B cell (primary cell): ENCODE measurements around the gene GLIS2. TPM values are rescaled to one million over a fixed set of nuclear protein-coding genes. Genes with fewer than 3 reads are reported as not detected.

ENCODE experiments used
- ATAC-seq: fragments of 200-7000 bp; cut with Tn5 transposase; one replicate; pipeline ENCODE4 v1.10.0; 2021; ENCODE audit warnings: low read depth, mild to moderate bottlenecking, moderate number of reproducible peaks, moderate library complexity
- CTCF ChIA-PET: fragments of 350-600 bp; sonication (Branson Sonifier 250); formaldehyde crosslinking; loops from one replicate; lab custom pipeline; 2021; ENCODE audit warnings: antibody characterized with exemption, inconsistent platforms; lab: Charles Lee
- POLR2A ChIA-PET: fragments of 350-600 bp; sonication (Branson Sonifier 250); formaldehyde crosslinking; loops from one replicate; lab custom pipeline; 2021; ENCODE audit warnings: antibody characterized with exemption; lab: Charles Lee
- DNase-seq: peaks from one replicate; pipeline ENCODE4 v3.0.0; 2013
- H2AFZ ChIP-seq: 2 replicates; pipeline ENCODE4 v1.6.1; 2012; ENCODE audit warnings: mild to moderate bottlenecking, low read depth, low read length; ENCODE audit not compliant: insufficient read depth, poor library complexity, severe bottlenecking
- H3K27ac ChIP-seq, 2 donors: 1 replicate in 1 of 2; 2 replicates in 1 of 2; pipeline ENCODE4 v1.5.1; 2012 to 2013; ENCODE audit warnings: low read length in 2 of 2, mild to moderate bottlenecking in 2 of 2, moderate library complexity in 1 of 2
- H3K27me3 ChIP-seq, 4 experiments: fragments of 200-600 bp in 1 of 4; sonication (generic) in 1 of 4; replicated peaks in 1 of 4; 1 replicate in 2 of 4; 2 replicates in 2 of 4; pipeline versions ENCODE4 v1.6.1 to v1.7.0; 2013 to 2016; ENCODE audit warnings: low read length in 3 of 4, mild to moderate bottlenecking in 2 of 4, mixed read lengths in 1 of 4, moderate library complexity in 1 of 4; ENCODE audit not compliant: insufficient read depth in 4 of 4, control insufficient read depth in 3 of 4; ENCODE audit errors: control extremely low read depth in 1 of 4
- H3K36me3 ChIP-seq, 2 experiments: replicated peaks in 1 of 2; 1 replicate in 1 of 2; 2 replicates in 1 of 2; pipeline versions ENCODE4 v1.6.1 to v1.7.1; 2013; ENCODE audit warnings: low read length in 1 of 2; ENCODE audit not compliant: insufficient read depth in 2 of 2, control insufficient read depth in 1 of 2; ENCODE audit errors: control extremely low read depth in 1 of 2, extremely low read depth in 1 of 2
- H3K4me1 ChIP-seq, 2 donors: fragments of 200-600 bp in 1 of 2; sonication (generic) in 1 of 2; 1 replicate in 1 of 2; 2 replicates in 1 of 2; pipeline versions ENCODE4 v1.5.1 to v1.6.1; 2013 to 2017; ENCODE audit warnings: low read length in 2 of 2; ENCODE audit not compliant: control insufficient read depth in 2 of 2, insufficient read depth in 2 of 2
- H3K4me2 ChIP-seq: replicated peaks from 2 replicates; pipeline ENCODE3; 2012; ENCODE audit warnings: mild to moderate bottlenecking, low read depth, low read length; ENCODE audit not compliant: poor library complexity, severe bottlenecking
- H3K4me3 ChIP-seq, 5 experiments: fragments of 200-600 bp in 1 of 5; sonication (generic) in 1 of 5; 1 replicate in 3 of 5; 2 replicates in 2 of 5; pipeline versions ENCODE4 v1.5.1 to v1.7.0; 2011 to 2016; ENCODE audit warnings: low read length in 4 of 5, mild to moderate bottlenecking in 4 of 5, low read depth in 2 of 5, control low read depth in 1 of 5, moderate library complexity in 1 of 5; ENCODE audit not compliant: insufficient read depth in 1 of 5; ENCODE audit errors: control extremely low read depth in 1 of 5, extremely low read depth in 1 of 5
- H3K79me2 ChIP-seq: fragments of 200-600 bp; sonication (generic); one replicate; pipeline ENCODE4 v1.6.0; 2016; ENCODE audit warnings: low read length; ENCODE audit not compliant: control insufficient read depth, insufficient read depth
- H3K9ac ChIP-seq: fragments of 200-600 bp; sonication (generic); 2 replicates; pipeline ENCODE4 v1.6.1; 2017; ENCODE audit warnings: mild to moderate bottlenecking, low read length, moderate library complexity
- H3K9me3 ChIP-seq, 3 donors: one replicate each; pipeline versions ENCODE4 v1.6.1 to v1.7.1; 2013; ENCODE audit warnings: low read length in 2 of 3; ENCODE audit not compliant: control insufficient read depth in 2 of 3, insufficient read depth in 1 of 3; ENCODE audit errors: control extremely low read depth in 1 of 3
- H4K20me1 ChIP-seq: 2 replicates; pipeline ENCODE4 v1.6.0; 2012; ENCODE audit warnings: mild to moderate bottlenecking, low read length; ENCODE audit not compliant: insufficient read depth, control insufficient read depth, poor library complexity, severe bottlenecking
- H3K27ac Mint-ChIP-seq: one replicate; pipeline ENCODE4 v1.8.0; 2021; ENCODE audit warnings: mixed read lengths
- H3K27me3 Mint-ChIP-seq: one replicate; pipeline ENCODE4 v1.8.0; 2021; ENCODE audit warnings: mixed read lengths
- H3K4me1 Mint-ChIP-seq: one replicate; pipeline ENCODE4 v1.8.0; 2021; ENCODE audit warnings: mixed read lengths
- H3K4me3 Mint-ChIP-seq: one replicate; pipeline ENCODE4 v1.8.0; 2021; ENCODE audit warnings: mixed read lengths
- H3K9me3 Mint-ChIP-seq: one replicate; pipeline ENCODE4 v1.8.0; 2022; ENCODE audit warnings: mixed read lengths; ENCODE audit not compliant: insufficient read depth
- EZH2 ChIP-seq: IDR thresholded peaks from 2 replicates; pipeline ENCODE4 v1.6.1; 2012; ENCODE audit warnings: borderline replicate concordance, low read depth, mild to moderate bottlenecking, moderate library complexity, low read length; ENCODE audit not compliant: insufficient read depth, poor library complexity, severe bottlenecking
- WGBS: methylation state at CpG from one replicate; pipeline ENCODE4 v1.1.5; 2013; ENCODE audit warnings: missing lambda C conversion rate; ENCODE audit not compliant: insufficient coverage; 5-methylcytosine and 5-hydroxymethylcytosine counted together
- intact Hi-C: fragments of 100-400 bp; cut with micrococcal nuclease; formaldehyde crosslinking; loops from one replicate; pipeline ENCODE4 v1.10.0; 2022
- polyA plus RNA-seq: library from polyadenylated mRNA; depleted of rRNA; stranded (reverse); fragments of >200 nt; gene quantifications from 2 replicates; pipeline ENCODE4 v1.2.3, GENCODE V29; 2012
- total RNA-seq, 2 donors: library from RNA; stranded (reverse); fragments of 120-200 nt in 1 of 2; gene quantifications; 1 replicate in 1 of 2; 2 replicates in 1 of 2; pipeline versions ENCODE4 v1.2.3 to v1.2.4, GENCODE V29; 2013 to 2022
- TF ChIP-seq, protein P1 (sequence below): fragments of 200-600 bp; IDR thresholded peaks from one replicate; pipeline ENCODE4 v1.8.0; 2022; ENCODE audit warnings: antibody characterized with exemption, mild to moderate bottlenecking

Gene GLIS2
- total and polyA plus RNA-seq, 2 donors (not counting 1 experiment from before 2014, with no cell fraction given): not detected

DNA sequence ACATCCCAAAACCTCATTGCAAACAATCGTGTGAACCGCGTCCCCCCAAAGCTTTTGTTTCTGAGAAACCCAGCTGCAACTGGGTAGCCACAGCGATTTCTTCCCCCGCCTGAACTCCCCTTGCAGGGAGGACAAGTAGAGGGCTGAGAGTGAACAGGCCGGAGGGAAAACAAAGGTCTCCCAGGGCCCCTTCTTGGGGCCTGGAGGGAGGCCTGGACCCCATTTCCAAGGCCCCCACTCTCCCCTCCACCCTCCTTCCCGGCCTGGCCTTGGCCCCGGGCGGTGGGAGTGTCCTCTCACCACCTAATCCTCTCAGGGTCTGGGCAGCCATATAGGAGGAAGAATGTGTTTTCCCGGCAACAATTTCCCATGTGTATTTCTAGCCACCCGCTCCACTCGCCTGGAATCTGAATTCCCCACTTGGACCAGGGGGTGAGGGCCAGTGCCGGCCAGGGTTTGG lies 2.6 kb downstream of the GLIS2 start:
- Histone ChIP-seq H3K4me2 (no peak overlapping the region), H3K36me3 (no peaks in the 10 kb centered on the region), H3K9ac (no peak overlapping the region), H3K4me1 (peaks cover 30 to 36% of the 10 kb centered on the region in 2 donors), H3K9me3 (peaks cover 0 to 12% (median 0%) of the 10 kb centered on the region in 3 donors), H3K79me2 (no peaks in the 10 kb centered on the region), H2AFZ (no peak overlapping the region), H3K27me3 (peaks cover 0 to 46% (median 21%) of the 10 kb centered on the region in 4 experiments), H3K27ac (no peak overlapping the region), H4K20me1 (no peaks in the 10 kb centered on the region), H3K4me3 (no peak overlapping the region)
- ChIA-PET CTCF (interaction anchor here (1.0 to 15.7 kb wide), 2 partner anchors 9 to 11 kb away, joined by 6 to 165 read pairs; no protein-coding TSS in a partner anchor), POLR2A (no interaction called here)
- Mint-ChIP-seq H3K27ac (no peak overlapping the region), H3K27me3 (peaks cover 11% of the 10 kb centered on the region), H3K9me3 (no peaks in the 10 kb centered on the region), H3K4me3 (no peak overlapping the region), H3K4me1 (peaks cover 18% of the 10 kb centered on the region)
- TF ChIP-seq, protein P1, sequence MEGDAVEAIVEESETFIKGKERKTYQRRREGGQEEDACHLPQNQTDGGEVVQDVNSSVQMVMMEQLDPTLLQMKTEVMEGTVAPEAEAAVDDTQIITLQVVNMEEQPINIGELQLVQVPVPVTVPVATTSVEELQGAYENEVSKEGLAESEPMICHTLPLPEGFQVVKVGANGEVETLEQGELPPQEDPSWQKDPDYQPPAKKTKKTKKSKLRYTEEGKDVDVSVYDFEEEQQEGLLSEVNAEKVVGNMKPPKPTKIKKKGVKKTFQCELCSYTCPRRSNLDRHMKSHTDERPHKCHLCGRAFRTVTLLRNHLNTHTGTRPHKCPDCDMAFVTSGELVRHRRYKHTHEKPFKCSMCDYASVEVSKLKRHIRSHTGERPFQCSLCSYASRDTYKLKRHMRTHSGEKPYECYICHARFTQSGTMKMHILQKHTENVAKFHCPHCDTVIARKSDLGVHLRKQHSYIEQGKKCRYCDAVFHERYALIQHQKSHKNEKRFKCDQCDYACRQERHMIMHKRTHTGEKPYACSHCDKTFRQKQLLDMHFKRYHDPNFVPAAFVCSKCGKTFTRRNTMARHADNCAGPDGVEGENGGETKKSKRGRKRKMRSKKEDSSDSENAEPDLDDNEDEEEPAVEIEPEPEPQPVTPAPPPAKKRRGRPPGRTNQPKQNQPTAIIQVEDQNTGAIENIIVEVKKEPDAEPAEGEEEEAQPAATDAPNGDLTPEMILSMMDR: no peak
- TF ChIP-seq EZH2: no peak
- intact Hi-C loops: no loop called here
- 98% methylated on average over 8 of the region's 13 CpGs for WGBS
- no peak for ATAC-seq
- DNase-seq: no peak

DNA sequence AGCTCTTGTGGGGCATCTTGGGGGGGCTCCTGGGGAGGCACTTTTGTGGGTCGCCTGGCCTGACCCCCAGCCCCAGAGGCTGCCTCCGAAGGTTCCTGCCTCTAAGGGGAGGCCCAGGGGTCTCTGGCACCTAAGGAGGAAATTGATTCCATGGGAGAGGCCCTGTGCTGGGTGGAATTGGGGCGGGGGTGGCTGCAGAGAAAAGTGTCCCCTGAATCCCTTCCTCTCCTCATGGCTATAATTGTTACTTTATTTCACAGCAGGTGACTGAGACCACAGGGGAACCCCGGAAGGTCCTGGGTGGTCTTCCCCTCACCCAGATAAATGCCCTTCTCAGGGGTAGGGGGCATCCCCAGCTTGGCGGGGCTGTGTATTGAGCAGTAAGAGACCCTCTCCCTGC lies 3.1 kb downstream of the GLIS2 start:
- H3K4me3 Mint-ChIP-seq: no peak overlapping the region
- TF ChIP-seq, protein P1: no peak
- TF ChIP-seq EZH2: no peak
- H3K9me3 Mint-ChIP-seq: no peaks in the 10 kb centered on the region
- ChIA-PET CTCF (interaction anchor here (15.7 kb wide), 1 partner anchor 10 kb away, joined by 165 read pairs; no protein-coding TSS in a partner anchor), POLR2A (no interaction called here)
- no peaks in the 10 kb centered on the region for H3K79me2 ChIP-seq
- peaks cover 0 to 42% (median 18%) of the 10 kb centered on the region in 4 experiments for H3K27me3 ChIP-seq
- peaks cover 26 to 32% of the 10 kb centered on the region in 2 donors for H3K4me1 ChIP-seq
- H3K27me3 Mint-ChIP-seq: peaks cover 11% of the 10 kb centered on the region
- no peak overlapping the region for H3K27ac ChIP-seq
- H3K9me3 ChIP-seq: peaks cover 0 to 12% (median 0%) of the 10 kb centered on the region in 3 donors
- H3K36me3 ChIP-seq: no peaks in the 10 kb centered on the region
- H3K4me3 ChIP-seq: no peak overlapping the region
- DNase-seq (no peak), ATAC-seq (no peak)
- no peak overlapping the region for H2AFZ ChIP-seq
- 100% methylated on average over 1 of the region's 5 CpGs for WGBS
- no peaks in the 10 kb centered on the region for H4K20me1 ChIP-seq
- no peak overlapping the region for H3K27ac Mint-ChIP-seq
- H3K9ac ChIP-seq: no peak overlapping the region
- intact Hi-C loops: no loop called here
- peaks cover 18% of the 10 kb centered on the region for H3K4me1 Mint-ChIP-seq
- peak overlapping the region; percentile 59 for H3K4me2 ChIP-seq
